ENCODE results near the gene ABCF2.

Gene ABCF2

DNA sequence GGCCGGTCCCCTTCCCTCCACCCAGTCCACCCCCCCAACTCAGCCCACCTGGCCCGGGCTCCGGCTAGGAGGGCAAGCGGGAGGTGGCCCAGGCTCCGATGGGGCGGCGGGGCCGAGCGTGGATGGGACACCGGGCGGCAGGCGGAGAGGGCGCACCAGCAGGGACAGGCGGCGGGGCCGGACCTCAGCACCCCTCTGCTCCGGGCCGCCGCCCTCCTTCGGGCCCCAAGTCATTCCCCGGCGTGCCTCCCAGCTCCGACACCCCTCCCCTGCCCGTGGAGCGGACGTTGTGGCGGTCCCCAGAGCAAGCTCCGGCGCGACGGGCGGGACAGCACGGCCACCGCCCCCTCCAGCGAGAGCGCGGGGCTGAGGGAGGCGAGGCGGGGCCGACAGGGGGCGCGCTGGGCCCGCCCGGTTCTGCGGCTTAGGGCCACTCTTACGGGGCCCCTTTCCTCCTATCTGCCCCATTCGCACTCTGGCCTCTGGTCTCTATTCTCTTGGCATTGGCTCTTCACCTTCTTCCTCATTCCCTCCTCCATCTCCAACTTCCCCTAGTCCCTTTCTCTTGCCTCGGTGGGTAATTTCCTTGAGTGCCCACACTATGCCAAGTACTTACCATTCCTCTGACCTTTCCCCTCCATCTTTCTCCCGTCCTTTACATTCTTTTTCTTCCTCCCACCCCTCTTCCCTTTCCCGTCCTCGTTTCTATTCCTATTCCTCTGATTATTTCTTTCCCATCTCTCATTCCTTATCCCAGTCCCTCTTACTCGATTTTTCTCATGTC lies 58.8 kb downstream of the ABCF2 start:
- DNase-seq = peak; percentile 7

DNA sequence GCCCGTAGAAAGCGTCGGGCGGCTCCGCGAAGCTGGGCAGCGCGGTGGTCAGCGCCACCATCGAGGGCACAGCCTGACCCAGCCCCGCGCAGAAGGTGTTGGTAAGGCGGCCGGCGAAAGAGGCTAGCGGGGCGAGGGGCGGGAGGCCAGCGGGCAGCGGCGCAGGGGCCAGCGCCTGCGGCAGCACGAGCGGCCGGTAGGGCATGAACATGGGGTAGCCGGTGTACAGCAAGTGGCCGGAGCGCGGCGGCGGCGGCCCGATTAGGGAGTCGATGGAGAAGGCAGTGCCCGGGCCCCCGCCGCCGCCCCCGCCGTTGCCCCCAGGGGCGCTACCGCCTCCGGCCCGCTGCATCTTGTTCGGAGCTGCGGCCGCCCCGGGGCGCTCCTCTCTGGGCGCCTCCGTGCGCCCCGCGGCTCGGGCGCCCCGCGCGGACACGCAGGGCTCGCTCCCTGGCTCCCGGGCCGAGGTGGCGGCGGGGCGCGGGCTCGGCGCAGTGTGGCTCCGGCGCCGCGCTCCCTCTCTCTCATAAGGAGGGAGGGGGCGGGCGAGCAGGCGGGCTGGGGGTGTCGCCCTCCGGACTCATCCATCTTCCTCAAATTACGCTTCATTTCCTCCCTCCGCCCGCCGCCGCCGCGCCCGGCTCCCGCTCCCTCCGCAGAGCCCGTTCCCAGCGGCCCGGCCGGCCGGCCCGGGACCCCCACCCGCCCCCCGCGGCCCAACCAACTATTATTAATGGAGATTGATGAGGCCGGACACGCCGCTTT lies 59.6 kb downstream of the ABCF2 start, which contains the start of gene GBX1:
Gene GBX1 (minus strand): TSS at position 498 of the 765 bp plus-strand sequence. CDS start 146 bp downstream, at position 352.
- DNase-seq = no peak

DNA sequence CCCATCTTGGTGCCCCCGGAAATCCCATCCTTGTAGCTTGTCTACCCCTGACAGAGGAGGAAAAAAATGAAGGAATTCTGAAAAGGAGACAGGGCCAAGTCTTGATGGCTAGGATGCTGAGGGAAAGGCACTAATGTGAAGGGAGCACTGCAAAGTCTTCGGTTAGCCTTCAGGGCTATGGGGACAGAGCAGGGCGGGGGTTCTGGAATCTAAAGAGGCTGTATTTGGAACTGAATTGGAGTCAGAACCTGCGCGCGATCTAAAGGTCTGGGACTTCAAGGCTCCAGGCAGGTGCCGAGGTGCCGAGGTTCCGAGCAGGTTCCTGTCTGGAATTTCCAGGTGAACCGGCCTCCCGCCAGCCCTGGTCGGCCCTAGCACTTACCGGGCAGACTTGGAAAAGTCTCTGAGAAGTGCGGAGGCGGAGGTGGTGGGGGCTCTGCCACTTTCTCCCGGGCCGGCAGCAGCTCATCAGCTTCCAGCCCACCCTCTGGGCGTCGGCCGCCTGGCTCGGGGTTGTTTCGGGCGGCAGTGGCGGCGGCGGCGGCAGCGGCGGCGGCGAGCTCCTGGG lies 60.3 kb downstream of the ABCF2 start:
- no peak for DNase-seq
